GM21529 (cell line): ENCODE results near the gene DBNL.
"Not testable (repeated sequence)": the region's sequence is repeated elsewhere in the genome, so short reads cannot be mapped to it uniquely, and the experiment has no call there.

Experiments
- ATAC-seq: cut with Tn5 transposase; IDR thresholded peaks from one replicate; pipeline ENCODE4 v1.9.1; 2021; ENCODE audit not compliant: unreplicated experiment

Gene DBNL

DNA sequence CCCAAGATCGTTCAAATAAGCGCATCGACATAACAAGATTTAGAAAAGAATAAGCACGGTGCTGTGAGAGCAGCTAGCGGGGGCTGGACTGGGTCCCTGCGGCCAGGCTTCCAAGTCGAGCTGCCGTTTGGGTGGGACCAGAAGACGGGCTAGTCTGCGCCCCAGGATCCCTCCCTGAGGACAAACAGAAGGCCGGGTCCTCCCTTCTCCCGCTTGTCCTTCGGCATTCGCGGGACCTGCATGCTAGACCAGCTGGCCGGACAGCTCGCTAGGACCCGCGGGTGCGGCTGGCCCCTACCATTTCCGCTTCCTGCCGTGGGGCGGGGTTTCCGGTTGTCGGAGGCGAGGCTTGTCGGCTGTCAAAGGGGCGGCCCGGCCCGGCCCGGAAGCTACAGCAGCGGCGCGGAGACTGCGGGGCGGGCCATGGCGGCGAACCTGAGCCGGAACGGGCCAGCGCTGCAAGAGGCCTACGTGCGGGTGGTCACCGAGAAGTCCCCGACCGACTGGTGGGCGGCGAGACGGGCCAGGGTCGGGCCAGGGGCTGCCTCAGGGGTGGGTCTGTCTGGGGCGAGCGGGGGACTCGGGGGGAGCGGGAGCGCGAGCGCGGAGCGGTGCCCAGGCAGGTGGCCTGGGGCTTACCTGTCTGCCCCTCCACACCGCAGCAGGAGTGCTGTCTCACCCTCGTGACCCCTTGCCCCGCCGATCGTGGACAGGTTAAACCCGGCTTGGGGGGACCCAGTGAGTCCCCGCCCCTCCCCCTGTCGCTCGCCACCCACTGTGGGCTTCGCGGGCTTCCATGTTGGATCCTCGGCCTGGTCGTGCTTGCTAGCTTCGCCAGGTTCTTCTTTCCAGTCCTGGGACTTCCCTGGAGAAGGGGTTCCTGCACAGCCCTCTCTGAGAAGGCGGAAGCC, at the start of gene DBNL:
TSS of gene DBNL (plus strand) at position 388 of the 911 bp plus-strand sequence. CDS start at position 424, 36 bp downstream.
- ATAC-seq: peak; percentile 57

DNA sequence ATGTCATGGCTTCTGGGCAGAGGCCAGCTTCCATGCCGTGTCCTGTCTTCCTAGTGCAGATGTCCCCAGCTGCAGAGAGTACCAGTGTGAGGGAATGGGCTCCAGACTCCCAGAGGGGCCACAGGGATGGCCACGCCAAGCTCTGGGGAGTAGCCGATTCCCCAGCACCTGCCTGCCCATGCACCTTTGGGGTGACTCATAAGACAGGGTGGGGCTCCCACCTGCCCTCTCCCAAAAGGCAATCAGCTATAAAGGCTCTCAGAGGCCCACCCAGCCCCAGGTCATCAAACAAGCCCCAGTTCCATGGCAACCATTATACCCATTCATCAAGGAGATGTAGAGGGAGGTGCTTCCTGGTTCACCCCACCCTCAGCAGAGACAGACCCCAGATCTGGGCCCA, 47.0 kb upstream of the DBNL start, which contains the start of gene SPDYE1:
TSS of gene SPDYE1 (plus strand) at position 366 of the 400 bp plus-strand sequence. CDS start 2,053 bp downstream, outside the sequence.
- ATAC-seq: not testable (repeated sequence)

DNA sequence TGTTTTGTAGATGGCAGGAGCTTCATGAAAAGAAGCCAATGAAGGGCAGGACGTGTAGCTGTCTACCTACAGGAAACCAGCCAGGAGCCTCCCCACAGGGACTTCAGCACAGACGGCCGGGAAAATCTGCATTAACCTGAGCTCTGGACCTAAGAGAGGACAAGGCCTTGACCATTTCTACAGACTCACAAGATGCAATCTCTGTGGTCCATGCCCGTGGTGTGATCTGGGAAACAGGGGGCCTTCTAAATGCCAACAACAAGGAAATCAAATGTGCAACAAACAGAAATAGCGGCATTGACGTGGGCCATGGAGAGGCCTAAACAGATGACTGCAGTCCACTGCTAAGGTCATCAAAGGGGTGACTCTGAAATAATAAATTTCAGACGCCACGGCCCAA, 32.4 kb upstream of the DBNL start:
- ATAC-seq: not testable (repeated sequence)

DNA sequence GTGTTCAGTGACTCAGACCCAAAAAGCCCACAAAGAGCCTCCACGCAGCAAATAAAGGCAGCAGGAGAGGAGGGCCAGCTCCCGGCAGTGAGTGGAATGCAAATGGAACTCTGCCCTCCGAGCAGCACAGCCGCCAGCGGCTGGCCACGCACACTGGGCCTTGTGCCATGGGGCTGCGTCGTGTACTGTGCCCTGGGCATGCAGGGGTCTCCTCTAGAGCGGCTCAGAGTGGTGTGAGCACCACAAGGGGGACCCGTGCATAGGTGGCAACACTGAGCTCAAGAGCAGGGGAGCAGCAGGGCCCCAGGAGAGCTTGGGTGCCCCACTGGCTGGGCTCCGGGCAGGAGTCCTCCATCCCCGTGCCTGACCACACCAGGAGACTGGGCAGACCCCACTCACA, 29.4 kb upstream of the DBNL start:
- not testable (repeated sequence) for ATAC-seq

DNA sequence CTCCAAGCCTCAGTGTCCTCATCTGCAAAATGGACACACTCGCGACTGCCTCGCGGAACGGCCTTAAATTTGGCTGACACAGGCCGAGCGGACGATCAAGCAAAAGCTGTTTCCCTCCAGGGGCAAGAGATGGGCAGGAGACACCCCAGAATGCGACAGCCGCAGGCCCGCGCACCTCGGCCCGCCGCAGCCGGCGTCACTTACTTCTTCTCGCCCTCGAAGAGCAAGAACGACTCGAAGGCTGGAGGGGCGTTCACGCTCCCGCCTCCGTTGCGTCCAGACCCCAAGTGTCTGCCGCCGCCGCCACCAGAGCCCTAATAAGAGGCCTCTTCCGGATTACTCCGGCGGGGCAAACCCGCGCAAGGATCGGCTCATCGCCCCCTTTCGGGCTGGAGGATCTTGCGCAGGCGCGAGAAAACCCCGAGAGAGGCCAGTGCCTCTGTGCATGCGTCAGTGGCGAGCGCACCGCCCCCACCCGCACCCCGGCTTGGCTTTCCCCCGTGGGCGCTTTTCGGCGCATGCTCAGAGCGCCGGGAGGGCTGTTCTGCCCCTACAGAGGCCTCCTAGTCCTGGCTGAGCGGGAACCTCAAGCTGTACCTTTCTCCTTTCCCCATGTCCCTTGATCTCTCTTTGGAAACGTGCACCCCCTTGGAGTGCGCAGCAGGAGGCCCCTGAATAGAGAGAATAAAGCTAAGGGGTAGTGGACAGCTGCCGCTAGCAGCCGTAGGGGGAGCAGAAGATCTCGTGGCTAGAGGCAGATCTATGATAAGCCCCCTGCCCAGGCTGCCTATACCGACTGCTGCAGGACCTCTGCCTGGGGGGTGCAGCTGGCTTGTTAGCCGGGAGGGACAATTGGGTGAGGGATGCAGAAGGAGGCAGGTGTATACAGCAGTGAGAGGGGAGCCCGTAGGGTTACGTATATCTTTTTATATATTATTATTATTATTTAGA, 25.4 kb upstream of the DBNL start:
- peak; percentile 93 for ATAC-seq

- not testable (repeated sequence) for ATAC-seq
These were observed 24.7 kb upstream of the DBNL start for GRCh38 chr7:44019825-44020224.

DNA sequence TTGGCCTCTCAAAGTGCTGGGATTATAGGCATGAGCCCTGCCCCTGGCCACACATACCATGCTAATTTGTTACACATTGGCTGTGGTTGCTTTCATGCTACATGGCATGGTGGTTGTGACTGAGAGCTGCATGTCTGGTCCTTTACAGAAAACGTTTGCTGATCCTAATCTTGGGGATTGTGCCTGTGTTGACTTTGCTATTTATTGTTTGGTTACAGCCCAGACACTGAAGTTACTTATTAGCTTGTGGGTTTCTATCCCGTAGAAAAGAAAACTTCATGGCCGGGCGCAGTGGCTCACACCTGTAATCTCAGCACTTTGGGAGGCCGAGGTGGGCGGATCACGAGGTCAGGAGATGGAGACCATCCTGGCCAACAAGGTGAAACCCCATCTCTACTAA, 22.4 kb upstream of the DBNL start:
- ATAC-seq: not testable (repeated sequence)

GRCh38 chr7:44022796-44023467, 21.6 kb upstream of the DBNL start:
- not testable (repeated sequence) for ATAC-seq

- ATAC-seq: not testable (repeated sequence)
These were observed 15.1 kb upstream of the DBNL start for GRCh38 chr7:44029433-44029832.

DNA sequence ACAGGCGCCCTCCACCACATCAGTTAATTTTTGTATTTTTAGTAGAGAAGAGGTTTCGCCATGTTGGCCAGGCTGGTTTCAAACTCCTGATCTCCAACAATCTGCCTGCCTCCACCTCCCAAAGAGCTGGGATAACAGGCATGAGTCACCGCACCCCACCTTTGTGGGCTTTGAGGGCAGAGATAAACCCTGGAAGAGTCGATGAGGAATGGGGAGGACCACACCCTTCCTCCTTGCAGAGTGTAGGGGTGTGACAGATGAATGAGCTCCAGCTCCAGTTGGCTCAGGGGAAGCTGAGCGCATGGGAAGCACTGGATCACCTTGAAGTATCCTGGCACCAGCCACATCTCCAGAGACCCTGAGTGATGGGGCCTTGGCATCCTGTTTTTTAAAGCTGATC, 14.5 kb upstream of the DBNL start:
- not testable (repeated sequence) for ATAC-seq

DNA sequence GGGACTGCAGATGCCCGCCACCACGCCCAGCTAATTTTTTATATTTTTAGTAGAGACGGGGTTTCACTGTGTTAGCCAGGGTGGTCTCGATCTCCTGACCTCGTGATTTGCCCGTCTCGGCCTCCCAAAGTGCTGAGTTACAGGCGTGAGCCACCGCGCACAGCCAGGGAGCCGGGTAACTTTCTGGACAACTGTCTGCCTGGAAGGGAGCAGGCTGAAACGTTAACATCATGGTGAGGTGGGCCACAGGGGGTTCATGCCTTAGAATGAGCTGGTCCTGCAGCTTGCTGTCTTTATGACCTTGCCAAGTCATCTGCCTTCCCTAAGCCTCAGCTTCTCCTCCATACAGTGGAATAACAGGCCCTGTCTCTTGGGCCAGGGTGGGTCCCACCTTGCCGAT, 13.2 kb upstream of the DBNL start:
- ATAC-seq: not testable (repeated sequence)

DNA sequence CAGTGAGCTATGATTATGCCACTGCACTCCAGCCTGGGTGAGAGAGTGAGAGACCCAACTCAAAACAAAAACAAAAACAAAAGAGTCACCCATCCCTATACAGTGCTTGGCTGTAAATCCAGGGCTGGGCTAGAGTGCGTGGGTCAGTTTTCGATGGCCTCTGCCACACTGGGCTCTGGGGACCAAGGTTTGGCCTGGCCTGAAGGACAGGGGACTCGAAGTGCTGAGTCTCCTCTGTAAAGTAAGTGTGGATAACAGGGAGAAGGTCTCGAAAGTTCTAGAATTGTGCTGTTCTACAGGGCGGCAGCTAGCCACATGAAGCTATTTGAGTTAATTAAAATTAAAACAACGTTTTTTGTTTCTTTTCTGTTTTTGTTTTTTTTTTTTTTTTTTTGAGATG, 12.5 kb upstream of the DBNL start:
- not testable (repeated sequence) for ATAC-seq

GRCh38 chr7:44033971-44034844, 10.3 kb upstream of the DBNL start:
- ATAC-seq: not testable (repeated sequence)

GRCh38 chr7:44036364-44036763, 8.1 kb upstream of the DBNL start:
- ATAC-seq: not testable (repeated sequence)

DNA sequence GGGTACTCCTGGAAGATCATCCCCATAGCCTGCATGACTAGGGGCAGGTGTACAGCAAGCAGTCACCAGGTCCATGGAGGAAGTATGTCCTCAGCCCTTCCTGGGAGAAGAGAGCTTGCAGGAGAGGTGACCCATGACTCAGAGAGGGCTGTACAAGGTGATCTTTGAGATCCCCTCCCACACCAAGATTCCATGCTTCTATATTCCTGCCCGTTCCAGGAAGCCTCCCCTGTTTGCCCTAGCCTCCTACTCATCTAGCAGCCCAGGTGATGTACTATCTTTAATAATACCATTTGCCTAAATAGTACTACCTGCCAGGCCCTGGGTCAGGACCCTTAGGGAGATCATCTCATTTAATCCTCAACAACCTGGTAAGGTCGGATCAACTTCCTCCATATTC, 6.6 kb upstream of the DBNL start:
- ATAC-seq: not testable (repeated sequence)

DNA sequence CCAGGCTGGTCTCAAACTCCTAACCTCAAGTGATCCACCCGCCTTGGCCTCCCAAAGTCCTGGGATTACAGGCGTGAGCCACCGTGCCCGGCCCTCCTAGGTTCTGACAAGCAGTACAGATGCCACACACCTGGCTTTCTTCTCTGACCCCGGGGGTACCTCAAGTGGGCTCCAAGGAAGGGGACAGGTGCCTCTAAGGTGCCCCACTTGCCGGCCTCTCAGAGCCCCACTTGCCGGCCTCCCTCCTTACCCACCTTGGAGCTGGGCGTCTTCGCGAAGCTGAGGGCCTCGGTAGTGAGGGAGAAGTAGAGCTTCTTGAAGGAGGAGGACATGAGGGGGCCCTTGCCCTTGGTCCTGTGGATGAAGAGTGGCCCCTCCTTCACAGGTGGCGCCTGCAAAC, 5.9 kb upstream of the DBNL start:
- not testable (repeated sequence) for ATAC-seq

- ATAC-seq: peak; percentile 68
These were observed 5.4 kb upstream of the DBNL start for GRCh38 chr7:44038961-44039558.

- ATAC-seq: peak; percentile 6
These were observed 4.6 kb upstream of the DBNL start for GRCh38 chr7:44039800-44040492.

GRCh38 chr7:44040493-44040891, 4.0 kb upstream of the DBNL start:
- peak; percentile 38 for ATAC-seq
